Right lobe of liver (tissue), 4 donors: ENCODE measurements around the gene RBPJL.

Experiments used
- POLR2A ChIP-seq: fragments of 450-650 bp; IDR thresholded peaks from one replicate; pipeline ENCODE4 v1.6.1; 2017; ENCODE audit warnings: antibody characterized with exemption, mild to moderate bottlenecking
- TF ChIP-seq, protein P1 (sequence below), 4 donors: fragments of 200-600 bp in 3 of 4; fragments of 450-650 bp in 1 of 4; IDR thresholded peaks; one replicate each; pipeline versions ENCODE4 v1.5.1 to v1.8.0; 2016 to 2022; ENCODE audit warnings: antibody characterized with exemption in 4 of 4, mild to moderate bottlenecking in 2 of 4
- donor health status: DM: no; HTN: no; CAD: no.
- donor health status: DM: no; HTN: no; CAD: no.
- donor health status: DM: no; HTN: yes; CAD: no.

DNA sequence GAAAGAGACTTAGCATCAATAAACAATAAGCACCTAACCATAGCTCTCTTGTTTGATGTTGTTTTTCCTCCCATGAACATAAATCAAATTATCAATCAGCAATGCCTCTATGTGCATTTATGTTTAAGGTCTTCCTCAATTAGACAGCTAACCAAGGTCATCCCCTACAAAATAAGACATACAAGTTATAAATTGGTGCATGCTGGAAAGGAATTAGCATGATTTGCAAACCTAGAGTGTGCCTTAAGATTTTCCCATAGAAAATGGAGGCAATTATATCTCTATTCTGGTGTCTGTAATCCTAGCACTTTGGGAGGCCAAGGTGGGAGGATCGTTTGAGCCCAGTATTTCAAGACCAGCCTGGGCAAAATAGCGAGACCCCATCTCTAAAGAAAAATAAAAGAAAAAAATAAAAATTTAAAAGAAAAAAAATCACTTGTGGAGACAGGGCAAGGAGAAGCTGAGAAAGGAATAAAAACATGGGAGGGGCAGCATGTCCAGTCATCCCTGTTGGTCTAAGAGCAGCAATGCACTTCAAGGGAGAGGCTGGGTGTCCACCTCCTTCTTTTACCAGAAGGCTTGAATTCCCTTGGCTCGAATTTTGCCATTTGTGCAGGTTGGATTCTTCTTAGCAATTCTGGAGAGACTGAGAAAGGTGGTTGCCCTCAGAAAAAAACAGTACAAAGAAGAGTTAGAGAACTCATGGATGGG, 42.9 kb upstream of the RBPJL start:
- TF ChIP-seq, protein P1, sequence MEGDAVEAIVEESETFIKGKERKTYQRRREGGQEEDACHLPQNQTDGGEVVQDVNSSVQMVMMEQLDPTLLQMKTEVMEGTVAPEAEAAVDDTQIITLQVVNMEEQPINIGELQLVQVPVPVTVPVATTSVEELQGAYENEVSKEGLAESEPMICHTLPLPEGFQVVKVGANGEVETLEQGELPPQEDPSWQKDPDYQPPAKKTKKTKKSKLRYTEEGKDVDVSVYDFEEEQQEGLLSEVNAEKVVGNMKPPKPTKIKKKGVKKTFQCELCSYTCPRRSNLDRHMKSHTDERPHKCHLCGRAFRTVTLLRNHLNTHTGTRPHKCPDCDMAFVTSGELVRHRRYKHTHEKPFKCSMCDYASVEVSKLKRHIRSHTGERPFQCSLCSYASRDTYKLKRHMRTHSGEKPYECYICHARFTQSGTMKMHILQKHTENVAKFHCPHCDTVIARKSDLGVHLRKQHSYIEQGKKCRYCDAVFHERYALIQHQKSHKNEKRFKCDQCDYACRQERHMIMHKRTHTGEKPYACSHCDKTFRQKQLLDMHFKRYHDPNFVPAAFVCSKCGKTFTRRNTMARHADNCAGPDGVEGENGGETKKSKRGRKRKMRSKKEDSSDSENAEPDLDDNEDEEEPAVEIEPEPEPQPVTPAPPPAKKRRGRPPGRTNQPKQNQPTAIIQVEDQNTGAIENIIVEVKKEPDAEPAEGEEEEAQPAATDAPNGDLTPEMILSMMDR (IDR thresholded peaks at IDR 0.05): no peak
- TF ChIP-seq POLR2A: no peak
